Left lung (tissue), 10 donors: ENCODE measurements around the gene PIEZO2. TPM values are rescaled to one million over a fixed set of nuclear protein-coding genes. Genes with fewer than 3 reads are reported as not detected.
A peak's percentile ranks its signal among the peaks of the same experiment; 100 is the strongest.

Source experiments
- ATAC-seq: fragments of 200-7000 bp; cut with Tn5 transposase; one replicate; pipeline ENCODE4 v1.9.1; 2020; ENCODE audit warnings: moderate library complexity
- DNase-seq, 4 donors: peaks; one replicate each; pipeline ENCODE4 v3.0.0-alpha.2; 2013 to 2020
- H3K27ac ChIP-seq, 2 donors: fragments of 200-600 bp; sonication (generic) in 1 of 2; one replicate each; pipeline versions ENCODE4 v1.5.0 to v1.8.0; 2020 to 2021
- H3K27me3 ChIP-seq, 2 donors: fragments of 200-600 bp; sonication (generic) in 1 of 2; one replicate each; pipeline versions ENCODE4 v1.5.0 to v1.8.0; 2020 to 2021
- H3K36me3 ChIP-seq, 2 donors: fragments of 200-600 bp; sonication (generic) in 1 of 2; one replicate each; pipeline versions ENCODE4 v1.5.0 to v1.8.0; 2020 to 2021
- H3K4me1 ChIP-seq, 2 donors: fragments of 200-600 bp; one replicate each; pipeline ENCODE4 v1.8.0; 2021
- H3K4me3 ChIP-seq, 2 donors: fragments of 200-600 bp; sonication (generic) in 1 of 2; one replicate each; pipeline versions ENCODE4 v1.5.0 to v1.8.0; 2020 to 2021; ENCODE audit warnings: mild to moderate bottlenecking in 1 of 2
- H3K9me3 ChIP-seq, 2 donors: fragments of 200-600 bp; sonication (generic) in 1 of 2; one replicate each; pipeline versions ENCODE4 v1.5.0 to v1.8.0; 2020 to 2021
- CTCF ChIP-seq, 2 donors: fragments of 200-600 bp; sonication (generic) in 1 of 2; IDR thresholded peaks; one replicate each; pipeline versions ENCODE4 v1.5.0 to v1.8.0; 2021; ENCODE audit warnings: antibody characterized with exemption in 2 of 2
- intact Hi-C, 2 donors: fragments of 100-400 bp; cut with DNase I; formaldehyde crosslinking; loops; one replicate each; pipeline versions ENCODE4 v1.11.2 to v1.14.2; 2022
- polyA plus RNA-seq, 6 donors: library from polyadenylated mRNA; unstranded; fragments of 120-200 nt; gene quantifications; one replicate each; pipeline ENCODE4 v1.2.1, GENCODE V29; 2013; ENCODE audit not compliant: insufficient read length in 6 of 6
- total RNA-seq, 2 donors: library from RNA; stranded (reverse); fragmentation: NEBNext Ultra II Directional; extraction: Animal tissue kit (Norgen Biotek cat#: 25700); gene quantifications; one replicate each; pipeline ENCODE4 v1.2.1, GENCODE V29; 2021
- donor health status: DM: no; HTN: yes; CAD: no.
- donor health status: DM: no; HTN: no; CAD: no.

Gene PIEZO2
- total and polyA plus RNA-seq, 8 donors = 40.3 to 270 (median 233) TPM

- no peak for ATAC-seq
- Histone ChIP-seq H3K27me3 (peaks cover 0 to 22% of the 10 kb centered on the region in 2 donors), H3K36me3 (no peaks in the 10 kb centered on the region), H3K9me3 (no peaks in the 10 kb centered on the region), H3K27ac (no peak overlapping the region), H3K4me1 (no peaks in the 10 kb centered on the region), H3K4me3 (no peak overlapping the region)
- DNase-seq = no peak
- no peak for TF ChIP-seq CTCF (IDR thresholded peaks at IDR 0.05)
- intact Hi-C loops = no loop called here
These were observed 421.9 kb downstream of the PIEZO2 start for GRCh38 chr18:10727477-10727876.

GRCh38 chr18:10726198-10727068, 422.9 kb downstream of the PIEZO2 start:
- ATAC-seq = peak; percentile 73
- H3K9me3 ChIP-seq = no peaks in the 10 kb centered on the region
- peaks cover 0 to 22% of the 10 kb centered on the region in 2 donors for H3K27me3 ChIP-seq
- no peaks in the 10 kb centered on the region for H3K36me3 ChIP-seq
- H3K27ac ChIP-seq = no peak overlapping the region
- intact Hi-C loops = no loop called here
- DNase-seq = peak in 1 of 4 donors; percentile 82
- TF ChIP-seq CTCF (IDR thresholded peaks at IDR 0.05) = no peak
- no peaks in the 10 kb centered on the region for H3K4me1 ChIP-seq
- peak overlapping the region in 1 of 2 donors; percentile 26 for H3K4me3 ChIP-seq

GRCh38 chr18:10724666-10725065, 424.7 kb downstream of the PIEZO2 start:
- Histone ChIP-seq H3K36me3 (no peaks in the 10 kb centered on the region), H3K9me3 (no peaks in the 10 kb centered on the region), H3K27ac (no peak overlapping the region), H3K27me3 (peaks cover 0 to 22% of the 10 kb centered on the region in 2 donors), H3K4me3 (no peak overlapping the region), H3K4me1 (no peaks in the 10 kb centered on the region)
- ATAC-seq = no peak
- DNase-seq = no peak
- no peak for TF ChIP-seq CTCF (IDR thresholded peaks at IDR 0.05)
- intact Hi-C loops = no loop called here

- no peak overlapping the region for H3K4me3 ChIP-seq
- TF ChIP-seq CTCF (IDR thresholded peaks at IDR 0.05) = no peak
- no peaks in the 10 kb centered on the region for H3K36me3 ChIP-seq
- DNase-seq (peak in 2 of 4 donors; percentile 25 to 49), ATAC-seq (no peak)
- H3K9me3 ChIP-seq = no peaks in the 10 kb centered on the region
- H3K27me3 ChIP-seq = peaks cover 0 to 22% of the 10 kb centered on the region in 2 donors
- no peaks in the 10 kb centered on the region for H3K4me1 ChIP-seq
- intact Hi-C loops = no loop called here
- no peak overlapping the region for H3K27ac ChIP-seq
These were observed 425.9 kb downstream of the PIEZO2 start for GRCh38 chr18:10723496-10723895.

GRCh38 chr18:10718809-10719208, 430.6 kb downstream of the PIEZO2 start:
- Histone ChIP-seq H3K36me3 (no peaks in the 10 kb centered on the region), H3K4me3 (no peak overlapping the region), H3K9me3 (no peaks in the 10 kb centered on the region), H3K27me3 (no peaks in the 10 kb centered on the region), H3K27ac (no peak overlapping the region), H3K4me1 (no peaks in the 10 kb centered on the region)
- DNase-seq (no peak), ATAC-seq (no peak)
- intact Hi-C loops = no loop called here
- no peak for TF ChIP-seq CTCF (IDR thresholded peaks at IDR 0.05)
